Uterus (tissue), 4 donors: Measurements from ENCODE around the gene CRYGC. TPM values are rescaled to one million over a fixed set of nuclear protein-coding genes. Genes with fewer than 3 reads are reported as not detected.

Source experiments
- DNase-seq, 2 donors: peaks; one replicate each; pipeline ENCODE4 v3.0.0-alpha.2; 2019 to 2020
- H3K27ac ChIP-seq, 2 donors: fragments of 200-600 bp; sonication (generic); 1 replicate in 1 of 2; 2 replicates in 1 of 2; pipeline ENCODE4 v1.5.1; 2016 to 2018
- H3K27me3 ChIP-seq, 2 donors: fragments of 200-600 bp; sonication (generic); one replicate each; pipeline ENCODE4 v1.5.1; 2018 to 2019; ENCODE audit warnings: control low read depth in 1 of 2
- H3K36me3 ChIP-seq, 2 donors: fragments of 200-600 bp; sonication (generic); one replicate each; pipeline ENCODE4 v1.5.1; 2019; ENCODE audit warnings: control low read depth in 1 of 2
- H3K4me1 ChIP-seq, 2 donors: fragments of 200-600 bp; sonication (generic); one replicate each; pipeline ENCODE4 v1.5.1; 2018 to 2019; ENCODE audit warnings: control low read depth in 1 of 2
- H3K4me3 ChIP-seq, 2 donors: fragments of 200-600 bp; sonication (generic); 1 replicate in 1 of 2; 2 replicates in 1 of 2; pipeline ENCODE4 v1.5.1; 2018 to 2019; ENCODE audit warnings: mild to moderate bottlenecking in 1 of 2
- H3K9me3 ChIP-seq, 2 donors: fragments of 200-600 bp; sonication (generic); one replicate each; pipeline ENCODE4 v1.5.1; 2019; ENCODE audit warnings: control low read depth in 1 of 2
- POLR2A ChIP-seq, 2 donors: fragments of 450-650 bp; IDR thresholded peaks; one replicate each; pipeline ENCODE4 v1.6.1; 2016; ENCODE audit warnings: antibody characterized with exemption in 2 of 2, mild to moderate bottlenecking in 1 of 2, moderate library complexity in 1 of 2
- intact Hi-C: fragments of 100-400 bp; cut with DNase I; formaldehyde crosslinking; loops from one replicate; pipeline ENCODE4 v1.15.1; 2023; ENCODE audit warnings: low total_unique reads
- total RNA-seq, 4 donors: library from RNA; depleted of rRNA in 3 of 4; stranded (reverse); fragments of >200 nt in 3 of 4; gene quantifications; one replicate each; pipeline versions ENCODE4 v1.1.0 to v1.2.4, GENCODE V29; 2014 to 2023
- TF ChIP-seq, protein P1 (sequence below), 4 experiments: fragments of 200-600 bp in 2 of 4; fragments of 450-650 bp in 2 of 4; sonication (generic) in 2 of 4; IDR thresholded peaks; one replicate each; pipeline ENCODE4 v1.5.1; 2016 to 2019; ENCODE audit warnings: antibody characterized with exemption in 4 of 4, mild to moderate bottlenecking in 2 of 4, moderate library complexity in 1 of 4
- donor health status: DM: yes; HTN: yes; CAD: no.

The CRYGC gene
- total RNA-seq, 4 donors from 2014 or later = not detected

DNA sequence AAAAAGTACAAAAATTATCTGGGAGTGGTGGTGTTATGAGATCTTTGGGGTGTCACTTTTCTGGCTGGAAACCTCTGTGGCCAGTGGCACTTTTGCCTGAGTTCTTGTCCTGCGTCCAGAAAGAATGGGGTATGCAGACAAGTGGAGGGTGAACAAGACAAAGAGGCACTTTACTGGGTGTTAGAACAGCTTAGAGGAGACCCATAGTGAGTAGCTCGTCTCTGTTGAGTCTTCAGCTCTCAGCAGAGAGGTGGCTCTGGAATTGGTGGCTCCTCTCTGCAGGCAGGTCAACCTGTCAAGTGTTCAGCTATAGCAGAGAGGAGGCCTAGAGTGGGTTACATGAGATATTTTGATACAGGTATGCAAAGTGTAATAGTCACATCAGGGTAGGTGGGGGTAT is 31.4 kb downstream of the CRYGC start:
- Histone ChIP-seq H3K9me3 (no peaks in the 10 kb centered on the region), H3K4me1 (no peaks in the 10 kb centered on the region), H3K27me3 (no peaks in the 10 kb centered on the region), H3K4me3 (no peak overlapping the region), H3K27ac (no peak overlapping the region), H3K36me3 (no peaks in the 10 kb centered on the region)
- TF ChIP-seq POLR2A (IDR thresholded peaks at IDR 0.05) = no peak
- TF ChIP-seq, protein P1, sequence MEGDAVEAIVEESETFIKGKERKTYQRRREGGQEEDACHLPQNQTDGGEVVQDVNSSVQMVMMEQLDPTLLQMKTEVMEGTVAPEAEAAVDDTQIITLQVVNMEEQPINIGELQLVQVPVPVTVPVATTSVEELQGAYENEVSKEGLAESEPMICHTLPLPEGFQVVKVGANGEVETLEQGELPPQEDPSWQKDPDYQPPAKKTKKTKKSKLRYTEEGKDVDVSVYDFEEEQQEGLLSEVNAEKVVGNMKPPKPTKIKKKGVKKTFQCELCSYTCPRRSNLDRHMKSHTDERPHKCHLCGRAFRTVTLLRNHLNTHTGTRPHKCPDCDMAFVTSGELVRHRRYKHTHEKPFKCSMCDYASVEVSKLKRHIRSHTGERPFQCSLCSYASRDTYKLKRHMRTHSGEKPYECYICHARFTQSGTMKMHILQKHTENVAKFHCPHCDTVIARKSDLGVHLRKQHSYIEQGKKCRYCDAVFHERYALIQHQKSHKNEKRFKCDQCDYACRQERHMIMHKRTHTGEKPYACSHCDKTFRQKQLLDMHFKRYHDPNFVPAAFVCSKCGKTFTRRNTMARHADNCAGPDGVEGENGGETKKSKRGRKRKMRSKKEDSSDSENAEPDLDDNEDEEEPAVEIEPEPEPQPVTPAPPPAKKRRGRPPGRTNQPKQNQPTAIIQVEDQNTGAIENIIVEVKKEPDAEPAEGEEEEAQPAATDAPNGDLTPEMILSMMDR (IDR thresholded peaks at IDR 0.05) = no peak
- intact Hi-C loops = no loop called here
- no peak for DNase-seq

DNA sequence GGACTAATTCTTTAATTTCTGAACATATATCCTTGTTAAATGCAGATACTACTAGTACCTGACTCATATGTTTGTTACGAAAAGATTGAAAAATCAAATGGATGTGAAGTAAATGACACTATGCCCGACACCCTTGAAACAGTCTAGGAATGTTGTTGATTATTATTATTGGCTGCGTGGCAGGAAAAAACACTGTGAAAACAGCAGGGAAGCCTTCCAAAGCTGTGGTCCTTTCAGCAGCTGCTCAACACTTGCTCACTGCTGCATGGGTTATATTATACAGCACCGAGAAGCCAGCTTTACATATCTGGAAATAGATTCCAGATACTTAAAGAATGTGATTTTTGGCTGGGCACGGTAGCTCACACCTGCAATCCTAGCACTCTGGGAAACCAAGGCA is 31.8 kb downstream of the CRYGC start:
- H3K9me3 ChIP-seq = no peaks in the 10 kb centered on the region
- no peaks in the 10 kb centered on the region for H3K27me3 ChIP-seq
- no peak overlapping the region for H3K4me3 ChIP-seq
- H3K4me1 ChIP-seq = no peaks in the 10 kb centered on the region
- TF ChIP-seq, protein P1 (IDR thresholded peaks at IDR 0.05) = no peak
- no peak for TF ChIP-seq POLR2A (IDR thresholded peaks at IDR 0.05)
- H3K27ac ChIP-seq = no peak overlapping the region
- intact Hi-C loops = no loop called here
- DNase-seq = no peak
- H3K36me3 ChIP-seq = no peaks in the 10 kb centered on the region

DNA sequence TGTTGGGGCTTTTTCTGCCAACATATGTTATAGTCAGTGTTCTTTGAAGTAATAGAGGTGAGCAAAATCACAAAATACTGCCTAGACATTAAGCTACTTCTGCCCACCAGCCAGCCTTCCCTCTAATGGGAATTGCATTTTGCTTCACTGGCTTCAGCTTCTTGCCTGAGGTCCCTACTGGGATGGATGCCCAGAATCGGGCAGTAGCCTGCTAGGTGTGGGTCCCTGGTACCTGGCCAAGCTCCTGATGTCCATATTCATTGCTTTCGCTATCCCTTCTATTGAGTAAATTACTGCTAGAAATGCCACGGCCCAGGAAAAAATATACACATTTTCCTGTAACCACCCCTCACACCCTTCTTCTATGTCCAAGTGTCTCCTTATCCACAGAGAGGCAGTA is 32.3 kb downstream of the CRYGC start:
- H3K27ac ChIP-seq = no peak overlapping the region
- no peak overlapping the region for H3K4me3 ChIP-seq
- DNase-seq = no peak
- intact Hi-C loops = no loop called here
- no peaks in the 10 kb centered on the region for H3K9me3 ChIP-seq
- no peaks in the 10 kb centered on the region for H3K27me3 ChIP-seq
- TF ChIP-seq POLR2A (IDR thresholded peaks at IDR 0.05) = no peak
- TF ChIP-seq, protein P1 (IDR thresholded peaks at IDR 0.05) = no peak
- no peaks in the 10 kb centered on the region for H3K4me1 ChIP-seq
- H3K36me3 ChIP-seq = no peaks in the 10 kb centered on the region

DNA sequence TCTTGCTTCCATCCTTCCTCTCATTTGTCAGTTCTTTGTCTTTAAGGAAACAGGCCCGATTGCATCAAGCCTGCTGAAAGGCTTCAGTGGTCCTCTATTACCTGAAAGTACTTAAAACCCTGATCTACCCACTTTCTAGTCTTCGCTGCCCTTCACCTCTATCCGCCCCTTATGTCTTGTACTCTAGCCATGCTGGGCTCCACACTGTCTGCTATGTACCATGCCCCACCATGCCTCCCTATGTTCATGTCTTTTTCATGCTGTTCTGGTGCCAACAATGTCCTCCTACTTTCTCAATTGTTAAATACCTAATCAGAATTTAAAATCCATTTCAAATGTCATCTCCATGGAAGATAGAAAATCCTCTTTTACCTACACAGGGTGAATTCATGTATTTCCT is 33.5 kb downstream of the CRYGC start:
- H3K9me3 ChIP-seq = no peaks in the 10 kb centered on the region
- DNase-seq = no peak
- intact Hi-C loops = no loop called here
- H3K36me3 ChIP-seq = no peaks in the 10 kb centered on the region
- no peaks in the 10 kb centered on the region for H3K27me3 ChIP-seq
- no peak overlapping the region for H3K27ac ChIP-seq
- no peak overlapping the region for H3K4me3 ChIP-seq
- no peak for TF ChIP-seq POLR2A (IDR thresholded peaks at IDR 0.05)
- TF ChIP-seq, protein P1 (IDR thresholded peaks at IDR 0.05) = no peak
- no peaks in the 10 kb centered on the region for H3K4me1 ChIP-seq

DNA sequence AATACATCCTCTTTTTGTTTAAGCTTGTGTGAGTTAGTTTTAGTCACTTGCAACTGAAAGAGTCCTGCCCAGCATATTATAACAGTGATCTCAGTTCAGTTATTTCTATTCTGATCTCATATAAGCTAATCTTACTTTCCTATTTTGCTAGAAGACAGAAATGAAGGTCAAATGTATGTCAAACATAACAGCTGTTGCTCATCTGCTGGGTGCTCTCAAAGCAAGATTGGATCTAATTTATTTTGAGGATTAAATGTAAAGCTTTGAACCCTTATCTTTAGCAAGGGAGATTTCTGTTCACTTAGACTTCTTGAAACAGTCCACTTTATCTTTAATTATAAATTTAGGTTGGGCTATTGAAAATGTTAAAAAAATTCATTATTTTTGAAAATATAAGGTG is 36.5 kb downstream of the CRYGC start:
- DNase-seq = no peak
- intact Hi-C loops = no loop called here
- no peaks in the 10 kb centered on the region for H3K4me1 ChIP-seq
- TF ChIP-seq, protein P1 (IDR thresholded peaks at IDR 0.05) = no peak
- no peak for TF ChIP-seq POLR2A (IDR thresholded peaks at IDR 0.05)
- no peak overlapping the region for H3K27ac ChIP-seq
- no peaks in the 10 kb centered on the region for H3K9me3 ChIP-seq
- H3K36me3 ChIP-seq = no peaks in the 10 kb centered on the region
- H3K4me3 ChIP-seq = no peak overlapping the region
- no peaks in the 10 kb centered on the region for H3K27me3 ChIP-seq
